Measurements from ENCODE around the gene NCOR2. TPM values are rescaled to one million over a fixed set of nuclear protein-coding genes. Genes with fewer than 3 reads are reported as not detected.
A peak's percentile ranks its signal among the peaks of the same experiment; 100 is the strongest.

Gene NCOR2
- total and polyA plus RNA-seq, 4 donors: 39.1 to 248 (median 124) TPM

GRCh38 chr12:124553862-124554428 is 13.5 kb downstream of the NCOR2 start:
- no peaks in the 10 kb centered on the region for H3K9me3 ChIP-seq (ENCODE audit: control insufficient read depth, low read length)
- H3K36me3 ChIP-seq (ENCODE audit: control insufficient read depth in 1 of 2, insufficient read depth in 2 of 2, low read length in 1 of 2): no peaks in the 10 kb centered on the region
- no peak overlapping the region for H3K4me3 ChIP-seq (ENCODE audit: low read length in 2 of 2)
- intact Hi-C loops (cut with DNase I): no loop called here
- H3K4me1 ChIP-seq (ENCODE audit: control insufficient read depth in 1 of 2, insufficient read depth in 2 of 2, low read length in 2 of 2): no peaks in the 10 kb centered on the region
- H3K27ac ChIP-seq (ENCODE audit: low read depth in 1 of 2, low read length in 2 of 2): no peak overlapping the region
- ATAC-seq (ENCODE audit: low FRiP score) (no peak), DNase-seq (peak; percentile 41 to 67)
- 83 to 84% methylated on average over 18 of the region's 18 CpGs for WGBS, 2 donors
- H3K27me3 ChIP-seq (ENCODE audit: control insufficient read depth in 1 of 2, insufficient read depth in 2 of 2, low read length in 1 of 2): no peaks in the 10 kb centered on the region

- Histone ChIP-seq H3K9me3 (ENCODE audit: control insufficient read depth, low read length) (no peaks in the 10 kb centered on the region), H3K36me3 (ENCODE audit: control insufficient read depth in 1 of 2, insufficient read depth in 2 of 2, low read length in 1 of 2) (no peaks in the 10 kb centered on the region), H3K27me3 (ENCODE audit: control insufficient read depth in 1 of 2, insufficient read depth in 2 of 2, low read length in 1 of 2) (no peaks in the 10 kb centered on the region), H3K4me1 (ENCODE audit: control insufficient read depth in 1 of 2, insufficient read depth in 2 of 2, low read length in 2 of 2) (no peaks in the 10 kb centered on the region), H3K27ac (ENCODE audit: low read depth in 1 of 2, low read length in 2 of 2) (no peak overlapping the region), H3K4me3 (ENCODE audit: low read length in 2 of 2) (no peak overlapping the region)
- DNase-seq (peak in 1 of 2 donors; percentile 87), ATAC-seq (ENCODE audit: low FRiP score) (no peak)
- WGBS, 2 donors: 32 to 37% methylated on average over 25 of the region's 25 CpGs
- intact Hi-C loops (cut with DNase I): no loop called here
Measured at GRCh38 chr12:124551268-124552144, 15.9 kb downstream of the NCOR2 start.

DNA sequence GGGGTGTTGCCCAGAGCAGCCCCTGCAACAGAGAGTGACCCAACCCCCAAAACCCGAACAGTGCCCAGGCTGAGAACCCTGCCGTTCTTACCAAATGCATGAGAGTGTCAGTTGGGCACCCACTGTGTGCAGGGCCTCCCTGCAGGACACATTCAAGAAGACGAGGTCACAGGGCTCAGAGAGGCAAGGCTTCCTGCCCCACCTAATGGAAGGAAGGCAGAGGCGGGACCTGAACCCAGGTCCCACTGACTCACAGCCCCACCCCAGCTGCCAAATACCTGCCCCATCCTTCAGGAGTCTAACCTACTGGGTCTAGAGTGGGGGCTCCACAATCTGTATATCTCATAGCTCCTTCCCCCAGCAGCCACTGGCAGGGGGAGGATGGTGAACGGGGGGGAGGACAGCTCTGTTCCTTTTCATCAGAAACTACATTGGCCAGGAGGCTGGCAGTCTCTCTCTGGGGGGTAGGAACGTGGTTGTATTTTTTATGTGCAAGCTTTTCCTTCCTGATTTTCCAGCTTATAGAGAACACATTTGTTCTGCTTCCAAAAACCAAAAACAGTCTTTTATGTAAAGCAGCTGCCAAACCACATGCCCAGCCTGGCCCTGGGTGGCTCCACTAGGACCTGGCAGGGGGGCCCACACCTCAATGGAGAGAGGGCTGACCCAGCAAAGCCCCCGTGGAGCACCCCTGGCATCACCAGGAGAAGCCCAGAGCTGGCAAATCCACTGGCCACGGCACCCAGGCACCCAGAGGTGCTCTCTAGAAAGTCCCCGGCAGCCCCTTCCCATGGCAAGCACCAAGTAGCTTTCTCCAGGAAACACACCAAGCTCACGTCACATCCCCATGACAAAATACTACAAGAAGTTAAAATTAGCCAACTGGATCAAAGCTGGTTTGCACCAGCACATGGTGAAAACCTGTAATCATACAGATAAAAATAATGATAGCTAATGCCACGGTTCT is 17.0 kb downstream of the NCOR2 start:
- intact Hi-C loops (cut with DNase I): no loop called here
- Histone ChIP-seq H3K36me3 (ENCODE audit: control insufficient read depth in 1 of 2, insufficient read depth in 2 of 2, low read length in 1 of 2) (no peaks in the 10 kb centered on the region), H3K27ac (ENCODE audit: low read depth in 1 of 2, low read length in 2 of 2) (peak overlapping the region in 1 of 2 donors; percentile 31), H3K4me3 (ENCODE audit: low read length in 2 of 2) (no peak overlapping the region), H3K4me1 (ENCODE audit: control insufficient read depth in 1 of 2, insufficient read depth in 2 of 2, low read length in 2 of 2) (no peaks in the 10 kb centered on the region), H3K27me3 (ENCODE audit: control insufficient read depth in 1 of 2, insufficient read depth in 2 of 2, low read length in 1 of 2) (no peaks in the 10 kb centered on the region), H3K9me3 (ENCODE audit: control insufficient read depth, low read length) (no peaks in the 10 kb centered on the region)
- ATAC-seq (ENCODE audit: low FRiP score) (peak; percentile 33), DNase-seq (peak in 1 of 2 donors; percentile 55)
- 27% methylated on average over 11 of the region's 11 CpGs for WGBS, 2 donors

DNA sequence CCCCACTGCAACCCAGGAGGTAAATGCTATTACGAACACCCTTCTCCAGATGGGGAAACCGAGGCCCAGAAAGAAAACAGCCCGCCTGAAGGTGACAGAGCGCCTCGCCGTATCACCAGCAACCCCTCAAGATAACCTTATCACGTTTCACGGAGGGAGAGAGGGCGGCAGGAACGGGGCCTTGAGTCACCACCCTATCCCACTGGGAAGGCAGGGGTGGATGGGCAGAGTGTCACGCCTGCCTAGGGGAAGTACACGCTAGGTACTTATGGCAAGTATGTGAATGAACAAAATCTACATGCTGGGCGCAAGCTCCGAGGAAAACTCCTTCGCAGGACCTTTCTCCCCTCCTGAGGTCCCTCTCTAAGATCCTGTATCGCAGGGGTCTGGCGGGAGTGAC is 17.8 kb downstream of the NCOR2 start:
- no peaks in the 10 kb centered on the region for H3K27me3 ChIP-seq (ENCODE audit: control insufficient read depth in 1 of 2, insufficient read depth in 2 of 2, low read length in 1 of 2)
- no peaks in the 10 kb centered on the region for H3K9me3 ChIP-seq (ENCODE audit: control insufficient read depth, low read length)
- ATAC-seq (ENCODE audit: low FRiP score) (no peak), DNase-seq (no peak)
- 65 to 68% methylated on average over 17 of the region's 17 CpGs for WGBS, 2 donors
- no peak overlapping the region for H3K4me3 ChIP-seq (ENCODE audit: low read length in 2 of 2)
- intact Hi-C loops (cut with DNase I): no loop called here
- H3K4me1 ChIP-seq (ENCODE audit: control insufficient read depth in 1 of 2, insufficient read depth in 2 of 2, low read length in 2 of 2): no peaks in the 10 kb centered on the region
- H3K27ac ChIP-seq (ENCODE audit: low read depth in 1 of 2, low read length in 2 of 2): no peak overlapping the region
- no peaks in the 10 kb centered on the region for H3K36me3 ChIP-seq (ENCODE audit: control insufficient read depth in 1 of 2, insufficient read depth in 2 of 2, low read length in 1 of 2)

DNA sequence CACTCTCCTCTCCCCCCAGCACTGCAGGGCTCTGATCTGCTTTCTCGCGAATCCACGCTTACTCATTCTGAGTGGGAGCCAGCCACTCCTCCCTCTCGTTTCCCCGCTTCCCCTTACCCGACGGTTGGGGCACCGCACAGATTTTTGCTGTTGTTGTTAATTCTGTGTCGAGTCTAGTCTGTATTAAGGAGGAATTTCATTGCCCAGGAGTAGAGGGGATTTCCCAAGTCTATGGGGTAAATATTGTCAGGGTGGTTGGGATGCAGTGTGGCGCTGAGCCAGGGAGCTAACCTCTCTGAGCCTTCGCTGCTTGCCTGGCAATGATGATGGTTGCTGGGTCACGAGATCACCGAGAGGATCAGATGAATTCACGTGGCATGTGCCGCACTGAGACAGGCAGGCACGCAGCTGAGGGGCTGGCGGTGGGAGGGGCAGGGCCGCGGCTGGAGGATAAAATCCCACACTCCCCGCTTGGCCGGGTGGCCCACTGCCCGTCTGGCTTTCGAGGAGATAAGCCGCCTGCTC is 18.5 kb downstream of the NCOR2 start:
- no peaks in the 10 kb centered on the region for H3K4me1 ChIP-seq (ENCODE audit: control insufficient read depth in 1 of 2, insufficient read depth in 2 of 2, low read length in 2 of 2)
- peak; percentile 82 to 84 for DNase-seq
- WGBS, 2 donors: 9 to 10% methylated on average over 24 of the region's 24 CpGs

DNA sequence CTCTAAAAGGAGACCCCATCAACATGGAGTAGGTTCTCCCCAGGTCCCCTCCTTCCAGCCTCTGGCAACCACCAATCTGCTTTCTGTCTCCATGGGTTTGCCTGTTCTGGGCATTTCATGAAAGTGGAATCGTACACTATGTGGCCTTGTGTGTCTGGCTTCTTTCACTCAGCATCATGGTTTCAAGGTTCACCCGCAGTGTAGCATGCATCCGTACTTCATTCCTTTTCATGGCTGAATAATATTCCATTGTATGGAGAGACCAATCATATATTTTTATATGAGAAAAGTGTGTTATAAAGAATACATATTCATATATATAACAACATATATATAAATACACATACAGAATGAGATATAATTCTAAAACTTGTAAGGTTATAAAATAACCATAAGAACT is 19.8 kb downstream of the NCOR2 start:
- H3K9me3 ChIP-seq (ENCODE audit: control insufficient read depth, low read length): no peaks in the 10 kb centered on the region
- ATAC-seq (ENCODE audit: low FRiP score) (no peak), DNase-seq (no peak)
- no peak overlapping the region for H3K4me3 ChIP-seq (ENCODE audit: low read length in 2 of 2)
- 98 to 99% methylated on average over 3 of the region's 3 CpGs for WGBS, 2 donors
- H3K27ac ChIP-seq (ENCODE audit: low read depth in 1 of 2, low read length in 2 of 2): no peak overlapping the region
- H3K4me1 ChIP-seq (ENCODE audit: control insufficient read depth in 1 of 2, insufficient read depth in 2 of 2, low read length in 2 of 2): no peaks in the 10 kb centered on the region
- intact Hi-C loops (cut with DNase I): no loop called here
- no peaks in the 10 kb centered on the region for H3K36me3 ChIP-seq (ENCODE audit: control insufficient read depth in 1 of 2, insufficient read depth in 2 of 2, low read length in 1 of 2)
- H3K27me3 ChIP-seq (ENCODE audit: control insufficient read depth in 1 of 2, insufficient read depth in 2 of 2, low read length in 1 of 2): no peaks in the 10 kb centered on the region

More for the DNA sequence above, 18.5 kb downstream of the NCOR2 start:
- intact Hi-C loops (cut with DNase I): no loop called here
- Histone ChIP-seq H3K27ac (ENCODE audit: low read depth in 1 of 2, low read length in 2 of 2) (no peak overlapping the region), H3K9me3 (ENCODE audit: control insufficient read depth, low read length) (no peaks in the 10 kb centered on the region), H3K36me3 (ENCODE audit: control insufficient read depth in 1 of 2, insufficient read depth in 2 of 2, low read length in 1 of 2) (no peaks in the 10 kb centered on the region), H3K27me3 (ENCODE audit: control insufficient read depth in 1 of 2, insufficient read depth in 2 of 2, low read length in 1 of 2) (no peaks in the 10 kb centered on the region), H3K4me3 (ENCODE audit: low read length in 2 of 2) (no peak overlapping the region)
- peak; percentile 28 for ATAC-seq (ENCODE audit: low FRiP score)

GRCh38 chr12:124545508-124546418 is 21.6 kb downstream of the NCOR2 start:
- no peaks in the 10 kb centered on the region for H3K9me3 ChIP-seq (ENCODE audit: control insufficient read depth, low read length)
- H3K36me3 ChIP-seq (ENCODE audit: control insufficient read depth in 1 of 2, insufficient read depth in 2 of 2, low read length in 1 of 2): no peaks in the 10 kb centered on the region
- ATAC-seq (ENCODE audit: low FRiP score) (no peak), DNase-seq (peak; percentile 78 to 82)
- intact Hi-C loops (cut with DNase I): no loop called here
- H3K27me3 ChIP-seq (ENCODE audit: control insufficient read depth in 1 of 2, insufficient read depth in 2 of 2, low read length in 1 of 2): no peaks in the 10 kb centered on the region
- WGBS, 2 donors: 83 to 89% methylated on average over 26 of the region's 26 CpGs
- no peaks in the 10 kb centered on the region for H3K4me1 ChIP-seq (ENCODE audit: control insufficient read depth in 1 of 2, insufficient read depth in 2 of 2, low read length in 2 of 2)
- no peak overlapping the region for H3K27ac ChIP-seq (ENCODE audit: low read depth in 1 of 2, low read length in 2 of 2)
- H3K4me3 ChIP-seq (ENCODE audit: low read length in 2 of 2): no peak overlapping the region

All from aorta (tissue), 5 donors.